ENCODE results near the gene RGS5. TPM values are rescaled to one million over a fixed set of nuclear protein-coding genes. Genes with fewer than 3 reads are reported as not detected.

The RGS5 gene
- total and polyA plus RNA-seq, 2 experiments from 2014 or later = 23.4 to 48.3 TPM

DNA sequence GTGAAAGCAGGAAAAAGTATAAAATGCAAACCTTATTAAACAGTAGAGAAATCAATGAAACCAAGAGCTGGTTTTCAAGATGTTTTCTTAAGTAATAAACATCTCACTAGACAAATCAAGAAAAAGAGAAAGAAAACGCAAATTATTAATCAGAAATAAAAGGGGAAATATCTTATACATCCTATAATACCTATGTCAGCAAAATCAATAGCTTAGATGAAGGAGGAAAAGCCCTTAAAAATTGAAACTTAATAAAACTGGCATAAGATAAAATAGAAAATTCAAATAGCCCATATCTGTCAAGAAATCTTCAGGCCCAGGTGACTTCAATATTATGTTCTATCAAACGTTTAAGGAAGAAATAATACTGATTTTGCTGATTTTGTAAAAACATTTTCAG lies 74.4 kb downstream of the RGS5 start:
- Histone ChIP-seq H3K4me1 (ENCODE audit: insufficient read depth) (peaks cover 6% of the 10 kb centered on the region; the same call in 1 of the 2 replicates), H3K27ac (ENCODE audit: low read depth) (no peak overlapping the region), H4K20me1 (replicated peaks; ENCODE audit: insufficient read depth) (no peaks in the 10 kb centered on the region), H3F3A (replicated peaks; ENCODE audit: low read depth) (no peaks in the 10 kb centered on the region), H3K27me3 (ENCODE audit: insufficient read depth) (no peaks in the 10 kb centered on the region), H3K4me3 (no peak overlapping the region), H2AFZ (no peak overlapping the region), H3K36me3 (ENCODE audit: insufficient read depth) (no peaks in the 10 kb centered on the region), H3K79me2 (replicated peaks; ENCODE audit: insufficient read depth) (no peaks in the 10 kb centered on the region), H3K9me2 (ENCODE audit: insufficient read depth) (peaks cover 10% of the 10 kb centered on the region; the same call in 1 of the 2 replicates), H3K4me2 (no peak overlapping the region)
- ATAC-seq (no peak), DNase-seq (ENCODE audit: low spot score) (no peak)
- Mint-ChIP-seq H3K4me3 (no peak overlapping the region), H3K27ac (no peak overlapping the region), H3K27me3 (ENCODE audit: insufficient read depth, low read depth, poor library complexity) (peaks cover 2% of the 10 kb centered on the region), H3K4me1 (peaks cover 8% of the 10 kb centered on the region), H3K36me3 (ENCODE audit: low read depth) (peaks cover 5% of the 10 kb centered on the region; the same call in 1 of the 3 replicates), H3K9me3 (no peaks in the 10 kb centered on the region; the same call in 2 of the 3 replicates)
- TF ChIP-seq, protein P1, sequence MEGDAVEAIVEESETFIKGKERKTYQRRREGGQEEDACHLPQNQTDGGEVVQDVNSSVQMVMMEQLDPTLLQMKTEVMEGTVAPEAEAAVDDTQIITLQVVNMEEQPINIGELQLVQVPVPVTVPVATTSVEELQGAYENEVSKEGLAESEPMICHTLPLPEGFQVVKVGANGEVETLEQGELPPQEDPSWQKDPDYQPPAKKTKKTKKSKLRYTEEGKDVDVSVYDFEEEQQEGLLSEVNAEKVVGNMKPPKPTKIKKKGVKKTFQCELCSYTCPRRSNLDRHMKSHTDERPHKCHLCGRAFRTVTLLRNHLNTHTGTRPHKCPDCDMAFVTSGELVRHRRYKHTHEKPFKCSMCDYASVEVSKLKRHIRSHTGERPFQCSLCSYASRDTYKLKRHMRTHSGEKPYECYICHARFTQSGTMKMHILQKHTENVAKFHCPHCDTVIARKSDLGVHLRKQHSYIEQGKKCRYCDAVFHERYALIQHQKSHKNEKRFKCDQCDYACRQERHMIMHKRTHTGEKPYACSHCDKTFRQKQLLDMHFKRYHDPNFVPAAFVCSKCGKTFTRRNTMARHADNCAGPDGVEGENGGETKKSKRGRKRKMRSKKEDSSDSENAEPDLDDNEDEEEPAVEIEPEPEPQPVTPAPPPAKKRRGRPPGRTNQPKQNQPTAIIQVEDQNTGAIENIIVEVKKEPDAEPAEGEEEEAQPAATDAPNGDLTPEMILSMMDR (conservative IDR thresholded peaks at IDR 0.05; ENCODE audit: low read depth in 2 of 2) = no peak
- no peak for TF ChIP-seq POLR2AphosphoS5 (IDR thresholded peaks at IDR 0.05; ENCODE audit: low read depth)
- no peak for TF ChIP-seq CREB1 (CRISPR knock-in tag; IDR thresholded peaks at IDR 0.05; ENCODE audit: low read depth)
- TF ChIP-seq ZNF114 (CRISPR knock-in tag; IDR thresholded peaks at IDR 0.05) = no peak

- no peaks in the 10 kb centered on the region for H3K27me3 ChIP-seq (ENCODE audit: insufficient read depth)
- H3K36me3 Mint-ChIP-seq (ENCODE audit: low read depth) = no peaks in the 10 kb centered on the region
- TF ChIP-seq EZH2phosphoT487 (IDR thresholded peaks at IDR 0.05; ENCODE audit: unreplicated experiment) = no peak
- TF ChIP-seq POLR2AphosphoS5 (IDR thresholded peaks at IDR 0.05; ENCODE audit: low read depth) = no peak
- no peak for TF ChIP-seq STAT1 (IDR thresholded peaks at IDR 0.05; ENCODE audit: unreplicated experiment)
- no peak for TF ChIP-seq JUNB (IDR thresholded peaks at IDR 0.05; ENCODE audit: unreplicated experiment)
- TF ChIP-seq EZH2 (IDR thresholded peaks at IDR 0.05; ENCODE audit: low read depth, unreplicated experiment) = no peak
- TF ChIP-seq, protein P2, sequence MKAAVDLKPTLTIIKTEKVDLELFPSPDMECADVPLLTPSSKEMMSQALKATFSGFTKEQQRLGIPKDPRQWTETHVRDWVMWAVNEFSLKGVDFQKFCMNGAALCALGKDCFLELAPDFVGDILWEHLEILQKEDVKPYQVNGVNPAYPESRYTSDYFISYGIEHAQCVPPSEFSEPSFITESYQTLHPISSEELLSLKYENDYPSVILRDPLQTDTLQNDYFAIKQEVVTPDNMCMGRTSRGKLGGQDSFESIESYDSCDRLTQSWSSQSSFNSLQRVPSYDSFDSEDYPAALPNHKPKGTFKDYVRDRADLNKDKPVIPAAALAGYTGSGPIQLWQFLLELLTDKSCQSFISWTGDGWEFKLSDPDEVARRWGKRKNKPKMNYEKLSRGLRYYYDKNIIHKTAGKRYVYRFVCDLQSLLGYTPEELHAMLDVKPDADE (IDR thresholded peaks at IDR 0.05) = no peak
- TF ChIP-seq ZNF331 (CRISPR knock-in tag; IDR thresholded peaks at IDR 0.05; ENCODE audit: low read depth) = no peak
- TF ChIP-seq, protein P3, sequence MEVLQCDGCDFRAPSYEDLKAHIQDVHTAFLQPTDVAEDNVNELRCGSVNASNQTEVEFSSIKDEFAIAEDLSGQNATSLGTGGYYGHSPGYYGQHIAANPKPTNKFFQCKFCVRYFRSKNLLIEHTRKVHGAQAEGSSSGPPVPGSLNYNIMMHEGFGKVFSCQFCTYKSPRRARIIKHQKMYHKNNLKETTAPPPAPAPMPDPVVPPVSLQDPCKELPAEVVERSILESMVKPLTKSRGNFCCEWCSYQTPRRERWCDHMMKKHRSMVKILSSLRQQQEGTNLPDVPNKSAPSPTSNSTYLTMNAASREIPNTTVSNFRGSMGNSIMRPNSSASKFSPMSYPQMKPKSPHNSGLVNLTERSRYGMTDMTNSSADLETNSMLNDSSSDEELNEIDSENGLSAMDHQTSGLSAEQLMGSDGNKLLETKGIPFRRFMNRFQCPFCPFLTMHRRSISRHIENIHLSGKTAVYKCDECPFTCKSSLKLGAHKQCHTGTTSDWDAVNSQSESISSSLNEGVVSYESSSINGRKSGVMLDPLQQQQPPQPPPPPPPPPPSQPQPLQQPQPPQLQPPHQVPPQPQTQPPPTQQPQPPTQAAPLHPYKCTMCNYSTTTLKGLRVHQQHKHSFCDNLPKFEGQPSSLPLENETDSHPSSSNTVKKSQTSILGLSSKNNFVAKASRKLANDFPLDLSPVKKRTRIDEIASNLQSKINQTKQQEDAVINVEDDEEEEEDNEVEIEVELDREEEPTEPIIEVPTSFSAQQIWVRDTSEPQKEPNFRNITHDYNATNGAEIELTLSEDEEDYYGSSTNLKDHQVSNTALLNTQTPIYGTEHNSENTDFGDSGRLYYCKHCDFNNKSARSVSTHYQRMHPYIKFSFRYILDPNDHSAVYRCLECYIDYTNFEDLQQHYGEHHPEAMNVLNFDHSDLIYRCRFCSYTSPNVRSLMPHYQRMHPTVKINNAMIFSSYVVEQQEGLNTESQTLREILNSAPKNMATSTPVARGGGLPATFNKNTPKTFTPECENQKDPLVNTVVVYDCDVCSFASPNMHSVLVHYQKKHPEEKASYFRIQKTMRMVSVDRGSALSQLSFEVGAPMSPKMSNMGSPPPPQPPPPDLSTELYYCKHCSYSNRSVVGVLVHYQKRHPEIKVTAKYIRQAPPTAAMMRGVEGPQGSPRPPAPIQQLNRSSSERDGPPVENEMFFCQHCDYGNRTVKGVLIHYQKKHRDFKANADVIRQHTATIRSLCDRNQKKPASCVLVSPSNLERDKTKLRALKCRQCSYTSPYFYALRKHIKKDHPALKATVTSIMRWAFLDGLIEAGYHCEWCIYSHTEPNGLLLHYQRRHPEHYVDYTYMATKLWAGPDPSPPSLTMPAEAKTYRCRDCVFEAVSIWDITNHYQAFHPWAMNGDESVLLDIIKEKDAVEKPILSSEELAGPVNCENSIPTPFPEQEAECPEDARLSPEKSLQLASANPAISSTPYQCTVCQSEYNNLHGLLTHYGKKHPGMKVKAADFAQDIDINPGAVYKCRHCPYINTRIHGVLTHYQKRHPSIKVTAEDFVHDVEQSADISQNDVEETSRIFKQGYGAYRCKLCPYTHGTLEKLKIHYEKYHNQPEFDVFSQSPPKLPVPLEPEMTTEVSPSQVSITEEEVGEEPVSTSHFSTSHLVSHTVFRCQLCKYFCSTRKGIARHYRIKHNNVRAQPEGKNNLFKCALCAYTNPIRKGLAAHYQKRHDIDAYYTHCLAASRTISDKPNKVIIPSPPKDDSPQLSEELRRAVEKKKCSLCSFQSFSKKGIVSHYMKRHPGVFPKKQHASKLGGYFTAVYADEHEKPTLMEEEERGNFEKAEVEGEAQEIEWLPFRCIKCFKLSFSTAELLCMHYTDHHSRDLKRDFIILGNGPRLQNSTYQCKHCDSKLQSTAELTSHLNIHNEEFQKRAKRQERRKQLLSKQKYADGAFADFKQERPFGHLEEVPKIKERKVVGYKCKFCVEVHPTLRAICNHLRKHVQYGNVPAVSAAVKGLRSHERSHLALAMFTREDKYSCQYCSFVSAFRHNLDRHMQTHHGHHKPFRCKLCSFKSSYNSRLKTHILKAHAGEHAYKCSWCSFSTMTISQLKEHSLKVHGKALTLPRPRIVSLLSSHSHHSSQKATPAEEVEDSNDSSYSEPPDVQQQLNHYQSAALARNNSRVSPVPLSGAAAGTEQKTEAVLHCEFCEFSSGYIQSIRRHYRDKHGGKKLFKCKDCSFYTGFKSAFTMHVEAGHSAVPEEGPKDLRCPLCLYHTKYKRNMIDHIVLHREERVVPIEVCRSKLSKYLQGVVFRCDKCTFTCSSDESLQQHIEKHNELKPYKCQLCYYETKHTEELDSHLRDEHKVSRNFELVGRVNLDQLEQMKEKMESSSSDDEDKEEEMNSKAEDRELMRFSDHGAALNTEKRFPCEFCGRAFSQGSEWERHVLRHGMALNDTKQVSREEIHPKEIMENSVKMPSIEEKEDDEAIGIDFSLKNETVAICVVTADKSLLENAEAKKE (CRISPR knock-in tag; IDR thresholded peaks at IDR 0.05) = no peak
- TF ChIP-seq, protein P1 (conservative IDR thresholded peaks at IDR 0.05; ENCODE audit: low read depth in 2 of 2) = no peak
Observed at GRCh38 chr1:163124812-163125211, 77.9 kb downstream of the RGS5 start.

More at GRCh38 chr1:163124812-163125211, 77.9 kb downstream of the RGS5 start:
- no peaks in the 10 kb centered on the region for H3K4me1 ChIP-seq (ENCODE audit: insufficient read depth)
- ATAC-seq (no peak), DNase-seq (ENCODE audit: low spot score) (no peak)
- Mint-ChIP-seq H3K4me3 (no peak overlapping the region), H3K27ac (no peak overlapping the region), H3K9me3 (no peaks in the 10 kb centered on the region), H3K4me1 (no peaks in the 10 kb centered on the region), H3K27me3 (ENCODE audit: insufficient read depth, low read depth, poor library complexity) (no peaks in the 10 kb centered on the region)
- no peak overlapping the region for H3K4me3 ChIP-seq
- H3K9me2 ChIP-seq (ENCODE audit: insufficient read depth) = no peaks in the 10 kb centered on the region
- no peak overlapping the region for H3K4me2 ChIP-seq
- H3F3A ChIP-seq (replicated peaks; ENCODE audit: low read depth) = no peaks in the 10 kb centered on the region
- no peaks in the 10 kb centered on the region for H4K20me1 ChIP-seq (replicated peaks; ENCODE audit: insufficient read depth)
- no peak overlapping the region for H2AFZ ChIP-seq
- no peaks in the 10 kb centered on the region for H3K36me3 ChIP-seq (ENCODE audit: insufficient read depth)
- H3K27ac ChIP-seq (ENCODE audit: low read depth) = no peak overlapping the region
- H3K79me2 ChIP-seq (replicated peaks; ENCODE audit: insufficient read depth) = no peaks in the 10 kb centered on the region
